Activated CD8-positive, alpha-beta memory T cell treated with anti-CD3 and anti-CD28 coated beads, Interleukin-2, amount 50 U/mL, for 4 hours (primary cell): ENCODE data around the gene DNAJC18.
"Not testable (repeated sequence)": the region's sequence is repeated elsewhere in the genome, so short reads cannot be mapped to it uniquely, and the experiment has no call there.

ENCODE experiments used
- DNase-seq: peaks from one replicate; pipeline ENCODE4 v3.0.0-alpha.2; 2020

DNAJC18 gene

DNA sequence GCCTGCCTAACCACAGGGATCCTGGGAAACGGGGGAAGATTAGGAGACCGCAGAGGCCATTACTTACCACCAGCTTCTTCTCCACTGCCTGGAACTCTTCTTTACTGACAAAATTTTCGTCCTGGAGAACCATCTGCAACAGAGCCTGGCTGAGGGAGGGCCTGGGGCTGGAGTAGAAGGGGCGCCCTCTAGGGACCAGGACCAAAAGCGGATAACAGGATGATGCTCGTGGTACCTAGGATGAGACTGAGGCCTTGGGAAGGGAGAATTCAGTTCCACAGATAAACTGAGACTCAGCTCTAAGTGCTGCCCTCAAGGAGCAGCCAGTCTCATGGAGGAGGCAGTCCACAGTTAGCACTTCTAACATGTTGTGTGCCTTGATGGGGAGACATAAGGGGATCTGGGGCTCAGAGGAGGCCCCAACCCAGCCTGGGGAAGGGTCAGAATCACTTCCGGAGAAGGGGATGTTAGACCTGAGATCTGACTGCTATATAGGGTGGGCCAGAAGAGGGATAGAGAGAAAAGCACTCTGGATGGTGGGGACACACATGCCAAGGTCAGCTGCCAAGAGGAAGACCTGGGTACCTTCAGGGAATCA is 36.7 kb downstream of the DNAJC18 start:
- DNase-seq: no peak

DNA sequence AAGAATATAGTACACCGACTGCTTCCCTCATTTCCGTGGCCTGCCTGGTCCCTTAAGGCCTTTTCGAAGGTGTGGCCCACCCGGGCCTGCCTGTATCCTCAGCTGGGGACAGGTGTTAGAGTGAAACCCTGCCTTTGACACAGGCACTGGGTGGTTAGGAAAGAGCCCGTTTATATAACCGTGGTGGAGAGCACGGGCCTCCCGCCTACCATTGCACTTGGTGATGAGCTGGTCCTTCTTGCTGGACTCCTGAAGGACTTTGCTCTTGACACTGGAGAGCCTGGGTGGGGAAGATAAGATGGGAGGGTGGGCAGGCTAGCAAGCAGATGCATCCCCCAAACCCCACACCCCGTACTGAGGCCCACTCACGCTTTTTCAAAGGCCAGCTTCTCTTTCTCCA is 37.8 kb downstream of the DNAJC18 start:
- DNase-seq: no peak

DNA sequence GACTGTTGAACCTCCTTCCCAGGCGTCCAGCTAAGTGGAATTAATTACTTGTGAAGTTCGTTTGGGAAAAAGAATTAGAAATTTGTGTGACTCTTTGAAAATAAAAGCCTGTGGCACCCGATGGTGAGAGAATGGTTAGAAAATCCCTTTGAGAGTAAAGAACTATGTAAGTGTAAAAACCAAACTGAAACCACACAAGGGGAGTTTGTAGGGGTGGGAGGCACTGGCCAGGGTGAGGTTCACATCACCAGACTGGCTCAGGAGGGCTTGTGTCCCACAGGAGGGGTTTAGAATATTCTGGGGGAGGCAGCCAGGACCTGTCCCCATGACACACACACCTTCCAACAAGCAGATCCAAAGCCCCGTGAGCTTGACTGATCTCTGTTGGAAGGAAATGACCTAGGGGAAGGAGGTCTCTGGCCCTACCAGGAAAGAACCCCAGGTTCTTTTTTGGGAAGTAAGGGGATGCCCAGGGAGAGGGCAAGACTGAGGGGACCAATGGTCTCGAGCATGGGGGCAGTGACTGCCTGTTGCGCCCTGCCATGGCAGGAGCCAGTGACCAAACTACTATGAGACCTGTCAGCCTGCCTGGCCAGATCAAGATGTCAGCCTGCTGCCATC is 39.7 kb downstream of the DNAJC18 start:
- no peak for DNase-seq

DNA sequence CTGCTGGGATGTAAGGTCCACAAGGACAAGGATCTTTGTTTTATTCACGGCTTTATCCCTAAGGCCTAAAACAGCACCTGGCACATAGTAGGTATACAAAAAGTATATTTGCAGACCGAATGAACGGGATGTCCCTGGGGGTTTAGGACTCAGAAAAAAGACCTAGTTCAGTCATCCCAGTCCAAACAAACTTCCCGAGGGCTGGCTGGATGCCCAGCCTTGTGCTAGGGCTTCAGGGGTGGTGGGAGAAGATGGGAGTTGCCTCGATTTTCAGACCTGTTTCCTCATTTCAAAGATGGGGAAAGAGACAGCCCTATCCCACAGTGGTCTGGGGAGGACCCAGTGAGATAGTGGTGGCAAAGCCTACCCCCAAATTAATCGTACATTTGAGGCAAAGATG is 41.4 kb downstream of the DNAJC18 start:
- no peak for DNase-seq

DNA sequence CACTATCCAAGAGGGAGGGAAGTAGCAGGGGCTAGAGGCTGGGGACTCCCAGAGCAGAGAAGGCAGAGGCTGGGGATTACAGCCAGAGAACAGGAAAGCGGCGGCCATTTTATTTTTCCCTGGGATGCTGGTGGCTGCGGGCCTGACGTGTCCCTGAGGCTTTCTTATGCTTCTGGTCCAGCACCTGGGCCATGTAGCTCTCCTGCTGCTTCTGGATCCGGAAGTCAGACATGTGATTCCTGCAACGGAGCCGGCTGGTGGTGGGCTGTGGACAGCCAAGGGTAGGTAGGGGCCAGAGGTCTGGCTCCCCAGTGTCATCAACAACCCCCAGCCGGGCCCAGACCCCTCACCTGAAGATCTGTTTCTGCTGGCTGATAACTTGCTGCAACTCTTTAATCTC is 42.6 kb downstream of the DNAJC18 start:
- DNase-seq: no peak

DNA sequence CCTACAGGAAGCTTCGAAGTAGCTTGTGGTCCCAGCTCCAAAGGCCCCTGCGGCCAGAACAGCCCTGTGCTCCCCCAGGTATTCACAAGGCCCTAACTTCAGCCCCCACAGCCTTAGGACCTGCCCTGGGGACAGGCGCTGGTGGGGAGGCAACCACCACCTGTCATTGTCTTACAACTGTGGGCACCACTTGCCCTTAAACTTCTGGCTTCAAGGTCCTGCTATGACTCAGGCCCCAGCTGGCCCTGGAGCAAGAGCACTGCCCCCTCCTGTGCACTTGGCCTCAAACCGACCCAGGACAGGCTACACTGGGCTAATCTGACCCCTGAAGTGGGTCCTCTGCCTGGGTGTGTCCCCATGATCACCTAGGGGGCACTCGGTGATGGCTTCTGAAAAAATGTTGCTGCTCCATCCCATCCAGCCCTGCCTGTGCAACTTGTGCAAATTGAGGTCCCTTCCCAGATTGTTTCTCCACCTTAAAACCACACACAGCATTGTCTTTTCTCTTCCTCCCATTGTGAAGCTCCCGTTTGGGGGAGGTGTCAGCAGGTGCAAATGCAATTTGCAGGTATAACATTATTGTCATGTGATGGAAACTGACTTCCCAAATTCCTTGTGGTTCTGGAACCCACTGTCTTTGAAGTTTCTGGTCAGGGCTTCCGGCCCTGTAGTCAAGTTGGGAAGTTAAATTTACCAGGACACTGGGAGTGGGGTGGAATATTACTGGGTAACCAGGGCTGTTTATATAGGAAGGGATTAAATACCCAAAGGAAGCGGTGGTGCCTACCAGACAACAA is 43.3 kb downstream of the DNAJC18 start:
- DNase-seq: no peak

DNA sequence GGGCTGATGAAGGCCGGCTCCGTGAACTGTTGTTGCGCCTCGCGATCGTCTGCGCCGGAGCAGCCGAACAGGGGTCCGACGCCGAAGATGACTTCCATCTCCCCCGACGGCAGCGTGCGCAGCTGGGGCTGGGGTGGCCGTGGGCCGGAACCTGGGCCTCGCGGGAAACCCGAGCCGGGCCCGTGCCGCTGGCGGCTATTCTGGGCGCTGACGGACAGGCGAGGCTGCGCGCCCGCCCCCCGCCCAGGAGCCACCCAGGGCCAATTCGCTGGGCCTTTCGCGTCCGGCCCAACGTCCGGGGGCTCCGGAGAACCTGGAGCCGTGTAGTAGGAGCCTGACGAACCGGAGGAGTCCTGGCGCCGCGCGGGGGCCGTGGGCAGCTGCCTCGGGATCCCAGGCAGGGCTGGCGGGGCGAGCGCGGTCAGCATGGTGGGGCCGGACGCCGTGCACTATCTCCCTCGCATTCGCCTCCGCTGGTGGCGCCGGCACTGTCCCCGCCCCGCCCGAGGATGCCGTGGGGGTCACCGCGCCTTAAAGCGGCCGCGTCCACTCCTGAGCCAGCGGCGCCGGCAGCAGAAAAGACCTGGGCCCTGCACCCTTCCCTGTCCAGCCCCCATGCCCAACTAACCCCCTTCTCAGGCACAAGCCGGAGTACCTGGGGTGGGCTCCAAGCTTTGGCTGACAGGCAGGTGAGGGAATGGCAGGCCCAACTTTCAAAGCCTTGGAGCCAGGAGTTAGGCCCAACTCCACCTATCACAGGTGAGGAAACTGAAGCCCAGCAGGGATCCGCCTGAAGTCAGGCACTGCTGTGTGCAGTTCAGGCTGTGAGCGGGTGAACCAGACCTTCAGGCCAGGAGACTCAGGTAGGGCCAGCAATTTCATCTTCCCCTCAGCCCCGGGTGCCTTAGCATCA is 44.4 kb downstream of the DNAJC18 start, which contains the start of gene PROB1:
PROB1 (minus strand) TSS at position 451 of the 913 bp plus-strand sequence; CDS start at position 428, 23 bp downstream.
- DNase-seq: no peak

DNA sequence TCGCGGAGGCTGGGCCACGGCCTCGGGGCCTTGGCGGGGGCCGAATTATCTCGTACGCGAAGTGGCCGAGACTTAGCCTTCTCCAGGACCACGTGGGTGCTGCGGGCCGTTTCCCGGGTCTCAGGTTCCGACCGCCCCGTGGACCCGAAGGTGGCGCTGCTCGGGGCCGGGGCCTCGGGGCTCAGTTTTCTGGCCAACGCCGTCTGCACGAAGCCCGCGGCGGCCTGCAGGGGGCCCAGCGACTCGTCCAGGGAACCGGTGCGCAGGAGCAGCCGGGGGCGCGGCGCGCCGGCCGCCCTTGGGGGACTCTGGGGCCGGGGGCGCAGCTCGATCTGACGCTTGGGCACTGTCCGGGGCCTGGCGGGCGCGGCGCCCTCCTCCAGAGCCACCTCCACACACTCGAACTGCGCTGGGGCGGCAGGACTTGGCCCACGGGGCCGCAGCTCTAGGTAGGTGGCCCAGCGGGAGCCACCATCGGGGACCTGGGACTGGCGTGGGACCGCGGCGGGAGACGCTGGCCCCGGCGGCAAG is 45.1 kb downstream of the DNAJC18 start:
- peak; percentile 66 for DNase-seq

DNA sequence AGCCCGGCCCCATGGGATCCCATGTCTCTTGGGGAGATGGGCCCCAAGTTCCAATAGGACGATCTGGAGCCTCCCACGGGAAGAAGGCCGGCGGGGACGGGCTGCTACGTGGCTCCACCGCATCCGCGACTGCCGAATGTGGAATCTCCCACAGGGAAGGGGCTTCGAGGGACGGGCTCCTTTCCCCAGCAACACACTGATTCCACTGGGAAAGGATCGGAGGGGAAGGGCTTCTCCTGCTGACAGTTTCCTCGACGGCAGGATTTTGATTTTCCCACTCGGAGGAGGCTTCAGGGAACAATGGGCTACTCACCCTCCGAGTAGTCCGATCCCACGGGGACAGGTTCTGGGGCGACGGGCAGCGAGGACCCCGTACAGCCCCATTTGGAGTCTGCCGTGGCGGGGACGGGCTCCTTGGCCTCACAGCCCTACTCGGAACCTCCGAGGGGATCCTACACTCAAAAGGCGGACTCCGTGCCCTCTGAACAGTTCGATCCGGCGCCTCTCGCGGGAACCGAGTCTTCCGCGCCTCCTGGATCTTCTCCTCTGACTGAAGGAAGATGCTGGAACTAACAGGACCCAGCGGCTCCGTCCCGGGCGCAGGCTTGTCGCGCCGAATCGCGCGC is 45.7 kb downstream of the DNAJC18 start:
- no peak for DNase-seq

DNA sequence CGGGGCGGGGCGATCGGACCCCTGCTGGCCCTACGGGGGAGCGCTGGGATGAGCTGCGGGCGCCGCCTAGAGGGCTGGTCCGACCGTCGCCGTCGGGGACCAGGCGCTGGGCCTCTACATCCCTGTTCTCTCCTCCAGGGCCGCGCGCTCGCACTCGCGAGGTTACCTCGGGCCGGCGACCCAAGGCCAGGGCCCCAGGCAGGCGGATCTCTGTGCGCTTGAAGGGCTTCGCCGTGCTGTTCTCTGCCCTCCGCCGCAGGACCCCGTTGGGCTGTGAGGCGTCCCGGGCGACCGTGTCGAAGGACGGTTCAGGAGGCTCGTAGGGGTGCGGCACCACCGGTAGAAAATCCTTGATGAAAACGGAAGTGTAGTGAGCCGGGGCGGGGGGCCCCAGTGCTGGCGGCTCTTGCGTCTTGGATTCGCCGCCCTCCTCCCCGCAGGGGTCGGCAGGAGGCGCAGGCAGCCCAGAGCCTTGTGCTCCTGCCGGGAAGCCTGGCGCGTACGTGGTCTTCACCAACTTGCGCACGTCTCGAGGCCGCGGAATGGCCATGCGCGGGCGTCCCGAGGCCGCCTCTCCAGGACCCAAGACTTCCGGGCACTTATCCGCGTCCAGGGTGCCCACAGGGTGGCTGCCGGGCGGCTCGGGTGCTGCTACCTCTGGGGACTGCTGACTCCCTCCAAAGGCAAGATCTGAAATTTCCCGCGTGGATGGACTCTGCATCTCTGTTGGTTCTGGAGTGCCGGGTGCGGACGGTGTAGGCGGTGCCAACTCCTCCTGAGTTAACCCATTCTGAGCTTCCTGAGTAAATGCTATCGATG is 46.4 kb downstream of the DNAJC18 start:
- DNase-seq: peak; percentile 75

DNA sequence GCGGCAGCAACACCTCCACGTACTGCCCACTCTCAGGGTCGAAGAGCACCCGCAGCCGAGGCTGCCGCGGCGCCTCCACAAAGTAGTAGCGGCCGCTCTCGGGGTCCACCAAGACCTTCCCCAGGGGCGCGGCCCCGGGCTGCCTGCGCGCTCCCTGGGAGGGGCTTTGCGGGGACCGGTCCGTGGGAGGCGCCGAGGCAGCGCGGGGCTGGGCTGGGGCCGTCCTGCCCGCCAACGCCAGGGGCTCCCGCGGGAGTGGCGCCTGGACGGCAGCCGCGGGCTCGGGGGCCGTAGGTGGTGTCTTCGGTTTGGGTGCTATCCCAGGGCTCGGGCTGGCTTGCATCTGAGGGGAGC is 47.0 kb downstream of the DNAJC18 start:
- DNase-seq: no peak

DNA sequence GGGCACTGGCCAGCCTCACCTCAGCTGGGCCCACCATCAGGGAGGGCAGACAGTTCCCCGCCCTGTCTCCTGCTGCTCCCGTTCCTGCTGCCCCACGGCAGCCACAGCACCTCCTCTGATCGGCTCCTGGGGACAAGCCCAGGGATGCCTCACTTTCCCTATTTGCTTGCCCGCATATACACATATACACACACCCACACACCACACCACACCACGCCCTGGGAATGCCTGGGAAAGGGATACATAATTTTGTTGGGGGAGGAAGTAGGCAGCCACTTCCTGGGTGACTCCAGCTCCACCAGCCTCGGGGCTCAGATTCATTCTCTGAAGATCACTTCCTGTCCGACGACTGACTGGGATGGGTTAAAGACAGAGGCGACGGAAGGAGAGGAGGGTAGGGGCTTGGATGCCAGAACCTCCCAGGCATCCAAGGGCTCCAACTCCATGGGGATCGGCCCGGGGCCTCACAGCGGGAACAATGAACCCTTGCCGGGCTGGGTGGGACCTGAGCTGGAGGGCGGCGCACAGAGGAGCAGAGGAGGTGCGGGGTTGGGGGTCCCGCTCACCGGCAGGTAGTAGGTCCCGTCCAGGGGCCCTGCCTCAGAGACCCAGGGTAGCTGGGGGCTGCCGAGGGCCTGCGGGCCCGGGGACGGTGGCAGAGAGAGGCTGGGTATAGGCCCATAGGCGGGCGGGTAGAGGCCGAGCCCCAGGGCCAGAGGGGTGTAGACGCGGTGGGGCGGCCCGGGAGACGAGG is 47.6 kb downstream of the DNAJC18 start:
- DNase-seq: no peak

DNA sequence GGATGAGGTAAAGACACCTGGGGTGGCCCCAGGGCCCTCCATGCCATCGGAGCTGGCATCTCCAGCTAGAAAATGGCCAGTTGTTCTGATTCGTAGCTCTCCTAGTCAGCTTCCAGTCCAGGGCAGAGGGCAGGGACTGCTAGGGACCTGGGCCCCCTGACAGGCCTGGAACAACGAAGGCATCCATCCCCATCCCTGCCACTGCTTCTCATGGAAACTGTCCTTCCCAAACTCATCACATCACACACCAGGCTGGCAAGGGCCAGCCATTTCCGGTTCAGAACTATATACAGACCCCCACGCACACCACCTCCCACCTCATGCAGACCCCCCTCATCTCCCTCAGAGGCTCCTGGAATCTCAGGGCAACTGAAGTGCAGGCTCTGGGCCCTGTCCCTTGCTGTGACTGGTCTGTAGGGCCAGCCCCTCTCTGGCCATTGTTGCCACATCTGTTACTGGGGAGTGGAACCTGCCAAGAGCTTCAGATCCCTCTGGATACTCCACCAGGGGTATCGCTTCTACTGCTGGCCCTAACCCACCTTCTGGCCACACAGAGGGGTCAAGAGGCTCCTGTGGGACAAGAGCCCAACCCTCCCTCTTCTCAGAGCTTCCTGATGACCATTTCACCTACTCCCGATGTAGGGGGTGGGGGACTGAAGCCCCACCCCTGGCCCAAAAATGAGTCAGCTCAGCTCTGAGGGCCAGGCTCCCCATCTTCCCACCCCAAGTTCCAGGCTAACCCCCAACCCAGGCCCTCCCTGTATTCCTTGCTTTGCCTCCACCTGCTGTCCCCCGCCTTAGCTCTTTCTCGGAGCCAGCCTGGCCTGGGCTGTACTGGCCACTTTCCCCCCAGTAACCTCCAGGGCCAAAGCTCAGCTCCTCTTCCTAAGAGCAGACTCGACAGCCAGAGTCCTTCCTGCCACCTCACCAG is 48.4 kb downstream of the DNAJC18 start:
- no peak for DNase-seq

DNA sequence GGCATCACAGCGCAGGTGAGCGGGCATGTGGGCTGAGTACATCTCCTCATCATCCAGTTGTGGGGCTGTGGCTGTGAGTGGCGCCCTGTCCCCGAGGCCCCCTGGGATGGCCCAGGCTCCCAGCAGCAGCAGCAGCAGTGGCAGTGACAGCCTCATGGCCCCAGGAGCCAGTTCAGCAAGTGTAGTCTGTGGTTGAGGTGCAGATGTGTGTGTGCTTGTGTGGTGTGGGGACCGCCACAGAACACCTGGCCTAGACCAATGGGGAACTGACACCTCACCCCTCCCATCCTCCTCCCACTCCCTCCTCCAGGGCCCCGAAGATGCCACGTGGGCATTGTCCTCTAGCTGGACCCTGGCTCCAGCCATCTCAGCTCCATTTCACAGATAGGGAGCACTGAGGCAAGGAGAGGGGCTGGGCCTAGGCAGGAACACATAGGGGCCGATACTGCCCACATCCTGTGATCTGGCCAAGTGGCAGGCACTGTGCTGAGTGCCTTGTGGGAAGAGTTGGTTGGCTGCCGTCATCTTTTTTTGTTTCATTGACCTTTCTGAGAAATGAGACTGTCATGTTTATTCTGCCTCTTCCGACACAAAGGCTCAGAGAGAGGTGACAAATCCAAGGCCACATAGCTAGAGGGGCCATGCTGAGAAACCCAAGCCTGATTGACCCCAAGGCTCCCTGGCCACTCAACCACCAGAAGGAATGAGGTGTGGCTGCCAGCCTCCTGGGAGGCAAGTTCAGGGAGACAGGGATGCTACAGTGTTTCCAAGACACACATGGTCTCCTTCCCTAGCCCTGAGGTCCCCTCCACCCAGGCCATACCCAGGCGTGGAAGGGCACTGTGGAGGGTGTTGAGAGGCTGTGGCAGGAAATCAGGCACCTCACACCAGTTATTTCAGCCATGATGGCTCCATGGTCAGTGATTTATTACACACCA is 49.4 kb downstream of the DNAJC18 start, which contains the start of gene MZB1:
MZB1 (minus strand) TSS at position 213 of the 938 bp plus-strand sequence; CDS start at position 156, 57 bp downstream.
- DNase-seq: peak; percentile 61

DNA sequence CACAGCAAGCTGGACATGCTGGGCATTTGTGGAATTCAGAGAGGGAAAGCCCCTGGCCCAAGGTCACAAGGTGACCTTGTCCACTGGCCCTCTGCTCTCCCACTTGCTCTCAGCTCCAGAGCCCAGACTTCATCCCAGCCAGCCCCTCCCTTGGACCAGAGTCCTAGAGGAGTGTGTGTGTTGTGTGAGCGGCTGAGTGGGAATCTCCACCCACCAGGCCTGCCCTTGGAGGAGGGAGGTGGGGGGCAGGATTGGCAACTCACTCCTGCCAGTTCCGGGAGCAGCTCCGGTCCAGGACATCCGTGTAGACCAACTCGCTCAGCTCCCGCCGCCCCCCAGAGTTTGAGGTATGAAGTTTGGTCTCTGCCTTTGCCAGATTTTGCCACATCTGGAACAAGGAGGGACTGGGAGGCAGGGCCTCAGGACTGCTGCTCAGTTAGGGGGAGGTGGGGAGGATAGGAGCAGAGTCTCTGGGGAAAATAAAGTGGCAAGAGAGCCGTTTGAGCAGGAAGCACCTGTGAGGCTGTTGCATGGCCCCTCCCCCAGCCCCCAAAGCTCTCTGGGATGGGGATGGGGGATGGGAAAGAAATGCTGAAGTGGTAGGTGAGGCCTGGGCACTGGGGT is 51.0 kb downstream of the DNAJC18 start:
- DNase-seq: no peak

DNA sequence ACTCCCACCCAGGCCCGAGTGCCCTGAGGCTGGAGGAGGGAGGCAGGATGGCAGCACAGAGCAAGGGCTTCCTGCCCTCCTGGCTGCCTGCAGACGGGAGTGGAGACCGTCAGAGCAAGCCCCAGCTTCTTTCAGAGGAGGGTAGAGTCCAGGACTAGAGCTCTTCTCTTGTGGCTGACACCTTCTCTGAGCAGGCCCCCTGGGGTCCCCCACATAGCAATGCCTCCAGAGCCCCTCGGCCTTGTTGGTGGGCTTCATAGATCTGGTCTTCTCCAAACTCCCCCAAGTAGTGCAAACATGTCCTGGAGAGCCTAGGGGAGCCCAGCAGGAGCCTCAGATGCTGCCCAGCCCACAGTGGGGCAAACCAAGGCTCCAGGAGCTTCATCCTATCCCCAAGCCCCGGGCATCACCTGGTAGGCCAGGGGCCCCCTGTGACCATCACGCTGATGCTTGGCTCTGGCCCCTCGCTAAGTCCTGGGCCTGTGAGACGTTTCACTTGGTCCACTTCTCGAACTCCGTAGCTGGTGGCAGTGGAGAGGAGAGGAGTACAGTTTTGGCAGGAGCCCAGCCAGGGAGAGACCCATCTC is 51.6 kb downstream of the DNAJC18 start:
- no peak for DNase-seq

DNA sequence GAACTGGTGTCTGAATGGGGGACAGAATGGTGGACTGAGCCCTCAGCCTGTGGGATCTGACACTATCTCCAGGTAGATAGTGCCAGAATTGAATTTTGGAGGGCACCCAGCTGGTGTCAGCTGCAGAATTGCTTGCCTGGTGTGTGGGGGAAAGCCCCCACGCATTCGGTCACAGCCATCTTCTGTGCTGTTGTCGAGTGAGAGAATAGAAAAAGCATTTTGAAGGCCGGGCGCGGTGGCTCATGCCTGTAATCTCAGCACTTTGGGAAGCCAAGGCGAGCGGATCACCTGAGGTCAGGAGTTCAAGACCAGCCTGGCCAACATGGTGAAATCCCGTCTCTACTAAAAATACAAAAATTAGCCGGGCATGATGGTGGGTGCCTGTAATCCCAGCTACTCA is 52.4 kb downstream of the DNAJC18 start:
- not testable (repeated sequence) for DNase-seq
